Hepatocyte (in vitro differentiated cells): Measurements from ENCODE around the gene PIGQ. TPM values are rescaled to one million over a fixed set of nuclear protein-coding genes. Genes with fewer than 3 reads are reported as not detected.

Experiments
- DNase-seq: peaks from one replicate; pipeline ENCODE4 v3.0.0-alpha.2; 2016; ENCODE audit warnings: low spot score
- H2AFZ ChIP-seq: fragments of 200-600 bp; sonication (generic); 2 replicates; pipeline ENCODE4 v1.6.0; 2016; ENCODE audit warnings: antibody characterized with exemption, mild to moderate bottlenecking
- H3K27ac ChIP-seq: fragments of 200-600 bp; sonication (generic); 2 replicates; pipeline ENCODE4 v1.5.1; 2016; ENCODE audit warnings: mild to moderate bottlenecking
- H3K27me3 ChIP-seq: fragments of 200-600 bp; sonication (generic); 2 replicates; pipeline ENCODE4 v1.6.1; 2016
- H3K36me3 ChIP-seq: fragments of 200-600 bp; sonication (generic); replicated peaks from 2 replicates; pipeline ENCODE4 v1.5.1; 2016; ENCODE audit warnings: low read depth; ENCODE audit not compliant: insufficient read depth
- H3K4me1 ChIP-seq: fragments of 200-600 bp; sonication (generic); 2 replicates; pipeline ENCODE4 v1.5.1; 2016; ENCODE audit warnings: mild to moderate bottlenecking, moderate library complexity; ENCODE audit not compliant: insufficient read depth
- H3K4me2 ChIP-seq: fragments of 200-600 bp; sonication (generic); 2 replicates; pipeline ENCODE4 v1.6.0; 2016
- H3K4me3 ChIP-seq: fragments of 200-600 bp; sonication (generic); 2 replicates; pipeline ENCODE4 v1.5.1; 2016; ENCODE audit warnings: mild to moderate bottlenecking
- H3K79me2 ChIP-seq: fragments of 200-600 bp; sonication (generic); 2 replicates; pipeline ENCODE4 v1.6.0; 2017; ENCODE audit warnings: mild to moderate bottlenecking
- H3K9me2 ChIP-seq: fragments of 200-600 bp; sonication (generic); replicated peaks from 2 replicates; pipeline ENCODE4 v1.6.0; 2017; ENCODE audit warnings: mild to moderate bottlenecking; ENCODE audit not compliant: insufficient read depth
- H3K9me3 ChIP-seq: fragments of 200-600 bp; sonication (generic); 2 replicates; pipeline ENCODE4 v1.5.1; 2016; ENCODE audit warnings: low read depth, mild to moderate bottlenecking
- H4K20me1 ChIP-seq: fragments of 200-600 bp; sonication (generic); 2 replicates; pipeline ENCODE4 v1.6.0; 2016; ENCODE audit warnings: mild to moderate bottlenecking; ENCODE audit not compliant: insufficient read depth, poor library complexity, severe bottlenecking
- CTCF ChIP-seq: fragments of 200-600 bp; sonication (generic); IDR thresholded peaks from 2 replicates; pipeline ENCODE4 v1.5.1; 2016; ENCODE audit warnings: antibody characterized with exemption, mild to moderate bottlenecking; ENCODE audit not compliant: poor library complexity
- EZH2 ChIP-seq: fragments of 200-600 bp; sonication (generic); IDR thresholded peaks from 2 replicates; pipeline ENCODE4 v1.6.1; 2016; ENCODE audit warnings: antibody characterized with exemption, mild to moderate bottlenecking, borderline replicate concordance
- EZH2phosphoT487 ChIP-seq: fragments of 200-600 bp; sonication (generic); IDR thresholded peaks from one replicate; pipeline ENCODE4 v1.6.1; 2018; ENCODE audit warnings: antibody characterized with exemption, mild to moderate bottlenecking, low read depth, moderate library complexity; ENCODE audit not compliant: unreplicated experiment, severe bottlenecking
- WGBS: methylation state at CpG from one replicate; pipeline ENCODE4 v1.1.6; 2016; ENCODE audit warnings: low lambda C conversion rate; ENCODE audit errors: missing lambda C conversion rate; 5-methylcytosine and 5-hydroxymethylcytosine counted together
- polyA plus RNA-seq: library from polyadenylated mRNA; unstranded; fragments of >200 nt; fragmentation: Nextera tagmentation; extraction: Ambion mirVana; gene quantifications from 2 replicates; pipeline ENCODE4 v1.2.1, GENCODE V29; 2016
- total RNA-seq: library from RNA; depleted of rRNA; stranded (reverse); fragments of >200 nt; gene quantifications from 2 replicates; pipeline ENCODE4 v1.2.3, GENCODE V29; 2014

Gene PIGQ
- total and polyA plus RNA-seq, 2 experiments from 2014 or later = 30.0 to 58.6 TPM

- Histone ChIP-seq H3K4me2 (no peak overlapping the region), H3K9me2 (no peaks in the 10 kb centered on the region), H3K27ac (no peak overlapping the region), H3K4me1 (no peaks in the 10 kb centered on the region), H3K4me3 (no peak overlapping the region), H3K27me3 (no peaks in the 10 kb centered on the region), H4K20me1 (peaks cover 15% of the 10 kb centered on the region), H2AFZ (no peak overlapping the region), H3K9me3 (no peaks in the 10 kb centered on the region), H3K79me2 (peaks cover 3% of the 10 kb centered on the region), H3K36me3 (no peaks in the 10 kb centered on the region)
- 90% methylated on average over 21 of the region's 41 CpGs for WGBS
- peak; percentile 5 for DNase-seq
- TF ChIP-seq EZH2 (no peak), EZH2phosphoT487 (no peak), CTCF (no peak)
Measured at GRCh38 chr16:620700-621525, 51.1 kb downstream of the PIGQ start.

GRCh38 chr16:621526-622105, 51.8 kb downstream of the PIGQ start:
- no peak overlapping the region for H3K4me2 ChIP-seq
- no peaks in the 10 kb centered on the region for H3K9me2 ChIP-seq
- no peak overlapping the region for H3K4me3 ChIP-seq
- TF ChIP-seq EZH2phosphoT487 = no peak
- TF ChIP-seq CTCF = no peak
- no peak for TF ChIP-seq EZH2
- WGBS = 88% methylated on average over 21 of the region's 21 CpGs
- H4K20me1 ChIP-seq = peaks cover 9% of the 10 kb centered on the region
- H3K9me3 ChIP-seq = no peaks in the 10 kb centered on the region
- peaks cover 3% of the 10 kb centered on the region for H3K79me2 ChIP-seq
- H2AFZ ChIP-seq = no peak overlapping the region
- H3K36me3 ChIP-seq = no peaks in the 10 kb centered on the region
- H3K4me1 ChIP-seq = no peaks in the 10 kb centered on the region
- H3K27me3 ChIP-seq = no peaks in the 10 kb centered on the region
- DNase-seq = peak; percentile 5
- no peak overlapping the region for H3K27ac ChIP-seq

GRCh38 chr16:622920-623280, 53.1 kb downstream of the PIGQ start:
- WGBS = 93% methylated on average over 17 of the region's 17 CpGs
- Histone ChIP-seq H3K9me3 (no peaks in the 10 kb centered on the region), H3K9me2 (no peaks in the 10 kb centered on the region), H3K79me2 (peaks cover 3% of the 10 kb centered on the region), H4K20me1 (peaks cover 8% of the 10 kb centered on the region), H3K4me2 (no peak overlapping the region), H3K36me3 (no peaks in the 10 kb centered on the region), H3K27me3 (no peaks in the 10 kb centered on the region), H3K4me3 (no peak overlapping the region), H3K27ac (no peak overlapping the region), H3K4me1 (no peaks in the 10 kb centered on the region), H2AFZ (no peak overlapping the region)
- no peak for TF ChIP-seq EZH2phosphoT487
- no peak for TF ChIP-seq EZH2
- no peak for TF ChIP-seq CTCF
- DNase-seq = no peak
